Globus pallidus (tissue), 1 donor: Measurements from ENCODE around the gene ITGA8.
"Not testable (repeated sequence)": the region's sequence is repeated elsewhere in the genome, so short reads cannot be mapped to it uniquely, and the experiment has no call there.

Experiments used
- DNase-seq: peaks from one replicate; pipeline ENCODE4 v3.0.0-alpha.2; 2015; ENCODE audit warnings: low spot score

ITGA8 gene

DNA sequence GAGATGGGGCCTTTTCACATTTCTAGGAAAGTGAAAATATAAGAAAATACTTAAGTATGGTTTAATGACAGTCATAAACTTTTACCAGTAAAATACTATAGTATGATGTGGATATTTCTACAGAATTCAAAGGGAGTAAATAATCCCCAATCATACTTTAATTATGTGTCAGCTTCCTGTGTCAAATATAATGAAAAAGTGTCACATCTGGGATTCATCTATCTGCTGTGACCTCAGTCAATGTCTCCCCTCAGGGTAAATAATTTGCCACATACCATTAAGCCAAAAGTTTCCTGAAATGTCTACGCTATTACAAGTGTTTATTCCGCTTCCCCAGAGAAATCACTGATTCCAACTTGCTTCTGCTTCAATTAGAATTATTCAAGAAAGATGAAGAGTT is 110.5 kb downstream of the ITGA8 start:
- no peak for DNase-seq

DNA sequence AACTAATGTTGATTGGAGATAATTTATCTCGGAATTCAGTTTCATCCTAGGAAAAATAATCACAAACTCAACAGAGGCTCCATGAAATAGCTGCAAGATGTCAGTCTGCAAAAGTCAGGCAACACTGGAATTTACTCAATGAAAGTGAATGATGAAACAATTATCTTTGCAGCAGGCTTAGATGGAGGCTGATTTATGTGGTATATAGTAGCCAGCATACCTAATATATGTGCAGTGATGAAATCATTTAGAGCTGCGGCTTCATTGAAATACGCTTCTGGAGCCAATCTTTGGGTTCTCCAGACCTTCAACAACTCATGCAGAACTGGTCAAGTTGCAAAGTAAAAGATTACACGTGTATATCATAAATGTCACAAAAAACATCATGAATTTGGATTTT is 113.3 kb downstream of the ITGA8 start:
- no peak for DNase-seq

DNA sequence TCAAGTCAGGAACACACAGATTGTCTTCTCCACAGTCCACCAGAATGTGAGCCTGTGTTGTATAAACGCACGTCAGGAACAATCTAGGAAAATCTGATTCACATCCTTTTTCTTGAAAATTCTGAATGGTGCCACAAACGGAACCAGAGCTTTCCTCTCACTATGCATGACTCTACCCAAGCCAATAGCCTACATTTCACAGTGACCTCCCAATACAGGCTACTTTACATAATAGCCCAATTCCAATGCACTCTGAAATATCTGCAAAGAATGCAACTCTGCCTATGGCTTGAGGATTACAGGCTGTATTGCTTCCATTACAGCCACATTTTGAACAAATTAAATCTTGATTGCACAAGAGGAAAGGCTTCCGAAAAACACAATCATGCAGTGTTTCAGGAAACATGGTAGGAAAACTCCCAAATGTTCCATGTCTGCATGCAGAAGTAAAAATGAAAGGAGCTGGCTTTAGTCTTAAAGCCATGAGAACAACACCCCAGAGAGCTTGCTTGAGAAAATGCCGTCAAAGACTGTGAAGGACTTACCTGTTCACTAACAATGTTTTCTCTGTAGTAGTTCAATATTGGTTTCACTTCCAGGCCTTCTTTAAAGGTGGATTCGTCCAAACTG is 113.9 kb downstream of the ITGA8 start:
- no peak for DNase-seq

DNA sequence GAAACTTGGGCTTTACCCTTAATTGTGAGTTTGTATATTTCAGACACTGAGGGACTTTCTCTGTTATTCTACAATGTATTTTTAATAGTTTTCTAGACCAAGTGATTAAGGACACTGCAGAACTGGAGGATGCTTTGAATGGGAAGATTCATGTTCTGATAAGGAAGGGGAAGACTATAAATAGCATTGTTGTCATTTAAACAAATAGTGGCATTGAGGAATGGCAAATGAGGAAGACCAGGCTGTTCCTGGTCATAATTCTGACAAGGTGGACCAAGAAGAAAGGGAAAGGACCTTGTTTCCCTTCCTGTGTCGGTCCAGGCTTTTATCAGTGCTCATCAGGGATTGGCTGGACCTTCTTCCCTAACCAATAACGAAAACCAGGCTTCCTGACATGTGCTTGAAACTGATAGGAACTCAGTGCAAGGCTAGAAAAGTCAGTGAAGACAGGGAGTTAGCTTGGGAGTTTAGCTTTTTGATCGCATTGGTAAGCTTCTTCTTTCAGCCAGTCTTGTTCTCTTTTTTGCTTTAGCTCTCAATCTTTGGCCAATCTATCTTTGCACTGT is 116.2 kb downstream of the ITGA8 start:
- DNase-seq, result no peak

DNA sequence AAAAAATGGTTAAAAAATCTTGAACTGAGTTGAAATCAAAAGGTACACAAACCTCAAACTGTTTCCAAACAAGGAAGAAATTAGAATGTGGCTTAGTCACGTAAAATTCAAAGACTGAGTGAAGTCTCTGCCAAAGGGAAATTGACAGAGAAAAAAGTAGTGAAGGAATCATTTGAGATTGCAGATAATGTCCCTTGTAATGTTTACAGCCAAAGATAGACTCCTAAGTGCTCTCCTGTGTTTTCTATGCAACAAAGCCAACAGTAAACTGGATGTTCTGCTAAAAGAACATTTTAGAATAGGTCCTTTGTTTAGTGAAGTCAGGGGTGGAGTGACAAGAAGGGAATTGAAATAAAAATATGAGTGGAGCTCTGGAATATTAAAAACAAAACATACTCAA is 117.9 kb downstream of the ITGA8 start:
- peak; percentile 8 for DNase-seq

DNA sequence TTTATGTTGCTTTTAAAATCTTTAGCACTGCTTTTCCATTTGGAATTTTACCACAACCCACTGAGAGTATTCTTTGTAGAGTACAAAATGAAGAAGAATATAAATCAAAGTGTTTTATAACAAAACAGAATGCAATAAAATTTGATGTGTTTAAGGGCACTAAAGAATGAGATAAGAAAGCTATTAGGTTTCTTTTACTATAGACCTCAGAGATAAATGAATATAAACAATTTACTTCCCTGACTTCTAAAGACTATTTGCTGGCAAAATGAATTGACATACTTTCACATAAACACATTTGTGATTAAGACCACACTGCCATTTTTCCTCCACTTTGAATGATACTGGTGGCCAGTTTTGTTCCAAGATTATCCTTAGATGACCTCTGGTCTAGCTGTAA is 124.5 kb downstream of the ITGA8 start:
- no peak for DNase-seq

DNA sequence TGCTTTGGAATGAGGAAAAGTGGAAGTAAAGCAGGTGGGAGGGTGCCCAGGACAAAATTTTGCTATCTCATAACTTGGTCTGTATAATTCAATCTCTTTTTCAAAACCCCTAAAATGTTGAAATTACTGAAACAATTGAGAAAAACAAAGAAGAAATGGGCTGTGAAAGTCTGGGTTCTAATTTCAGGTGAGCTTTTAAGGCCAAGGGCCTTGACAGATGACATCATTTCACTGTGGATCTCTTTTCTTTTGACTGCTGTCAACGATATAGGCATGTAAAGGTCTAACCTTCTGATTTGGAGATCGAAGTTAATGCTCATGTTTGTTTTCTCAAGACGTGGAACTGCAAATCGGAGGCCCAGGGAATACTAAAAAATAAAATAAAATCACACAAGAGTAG is 127.8 kb downstream of the ITGA8 start:
- no peak for DNase-seq

DNA sequence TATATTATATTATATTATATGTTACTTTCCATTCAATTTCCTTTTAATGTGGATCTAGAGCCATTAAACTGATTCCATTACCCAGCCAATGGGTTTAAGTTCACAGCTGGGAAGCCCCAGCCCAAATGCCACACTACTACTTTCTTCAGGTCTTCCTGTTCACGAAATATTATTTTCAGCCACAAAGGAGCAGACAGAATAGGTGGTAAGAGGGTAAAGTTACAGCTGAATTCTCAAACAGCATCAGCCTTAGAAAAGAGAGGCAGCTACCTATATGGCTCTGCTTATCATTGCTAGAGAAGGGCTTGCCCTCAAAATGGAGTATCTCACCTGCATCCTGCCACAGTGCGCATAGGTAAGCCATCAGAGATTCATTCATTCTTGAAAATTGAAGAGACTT is 128.3 kb downstream of the ITGA8 start:
- no peak for DNase-seq

DNA sequence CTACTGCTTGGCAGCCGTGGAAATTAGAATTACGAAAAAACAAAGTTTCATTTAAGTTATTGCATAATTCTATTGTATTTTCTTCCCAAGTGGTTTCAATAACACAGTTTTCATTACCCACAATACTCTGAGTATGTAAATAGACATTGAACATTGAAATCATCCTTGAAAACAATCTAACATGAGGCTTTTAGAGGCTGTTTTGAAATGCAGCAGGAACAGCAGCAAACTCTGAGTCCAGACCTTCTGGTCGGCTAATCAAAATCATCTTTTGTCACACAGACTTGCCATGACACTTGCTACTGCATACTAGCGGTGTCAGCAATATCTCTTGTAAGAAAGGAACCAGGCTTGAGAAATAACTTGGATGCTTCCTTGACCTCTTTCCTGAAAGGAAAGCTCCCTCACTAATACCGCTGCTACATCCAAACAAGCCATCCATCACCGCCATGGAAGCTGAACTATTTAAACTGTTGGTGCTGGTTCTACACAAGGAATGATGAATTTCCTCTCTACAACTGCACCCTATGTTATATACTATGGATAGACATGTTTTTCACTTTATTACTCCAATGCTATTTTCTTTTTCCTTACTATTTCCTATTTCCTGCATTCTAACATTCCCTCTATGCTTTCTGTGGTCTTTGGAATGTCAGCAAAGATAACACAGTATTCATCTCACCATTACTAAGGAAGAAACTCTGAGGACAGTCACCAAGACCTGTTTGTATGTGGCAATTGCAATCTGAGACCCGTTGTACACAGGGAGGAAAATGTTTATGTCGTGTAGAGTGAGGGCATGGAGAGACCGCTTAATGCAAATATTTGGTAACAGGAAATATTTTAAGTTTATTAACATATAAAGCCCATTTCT is 130.8 kb downstream of the ITGA8 start:
- no peak for DNase-seq

DNA sequence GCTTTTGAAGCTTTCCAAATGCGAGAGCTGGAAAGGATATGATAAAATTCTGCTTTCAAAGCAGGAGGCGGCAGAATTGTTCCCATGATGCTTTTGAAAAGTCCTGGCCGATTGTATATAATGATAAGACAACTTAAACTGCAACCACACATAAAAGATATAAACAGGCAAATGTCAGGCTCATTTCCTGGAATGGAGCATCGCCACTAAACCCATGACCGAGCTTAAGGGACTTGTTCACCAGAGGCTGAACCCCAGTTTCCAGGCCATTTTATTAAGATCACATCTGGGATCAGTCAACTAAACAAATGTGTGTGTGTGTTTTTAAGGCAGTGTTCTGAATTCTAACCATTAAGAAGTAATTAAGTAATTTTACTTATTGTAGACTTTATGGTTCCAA is 131.6 kb downstream of the ITGA8 start:
- no peak for DNase-seq

DNA sequence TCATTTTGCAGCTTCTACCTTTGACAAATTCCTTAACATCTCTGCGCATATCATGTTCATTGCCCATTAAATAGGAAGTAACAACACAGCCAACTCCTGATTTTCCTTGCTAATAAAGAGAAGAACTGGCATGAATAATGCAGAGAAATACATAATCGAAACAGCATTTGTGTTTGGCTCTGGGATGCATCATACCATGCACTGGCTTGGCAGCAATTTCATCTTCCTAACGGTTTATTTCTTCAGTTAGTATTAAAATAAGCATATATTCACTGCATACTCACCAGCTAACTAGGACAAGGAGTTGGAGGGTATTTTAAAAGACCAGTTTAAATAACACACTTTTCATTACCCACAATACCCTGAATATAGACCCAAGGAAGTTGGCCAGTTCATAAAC is 132.5 kb downstream of the ITGA8 start:
- DNase-seq, result no peak

DNA sequence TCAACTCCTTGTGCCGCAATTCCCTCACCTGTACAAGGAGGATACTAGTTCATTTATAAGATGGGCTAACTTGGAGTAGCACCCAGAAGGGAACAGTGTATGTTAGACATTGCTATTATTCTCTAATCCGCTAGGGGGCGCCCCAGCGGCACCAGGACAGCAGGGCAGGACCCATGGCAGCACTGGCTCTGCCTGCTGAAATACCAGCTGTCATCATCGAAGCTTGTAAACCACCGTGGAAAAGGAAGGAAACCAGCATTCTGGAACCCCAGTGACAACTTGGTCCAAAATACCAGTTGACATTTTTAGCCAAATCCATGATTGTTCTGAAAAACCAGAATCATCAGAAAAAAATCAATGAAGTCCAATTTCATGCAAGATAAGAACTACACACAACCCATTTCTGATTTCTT is 134.4 kb downstream of the ITGA8 start:
- peak; percentile 62 for DNase-seq

DNA sequence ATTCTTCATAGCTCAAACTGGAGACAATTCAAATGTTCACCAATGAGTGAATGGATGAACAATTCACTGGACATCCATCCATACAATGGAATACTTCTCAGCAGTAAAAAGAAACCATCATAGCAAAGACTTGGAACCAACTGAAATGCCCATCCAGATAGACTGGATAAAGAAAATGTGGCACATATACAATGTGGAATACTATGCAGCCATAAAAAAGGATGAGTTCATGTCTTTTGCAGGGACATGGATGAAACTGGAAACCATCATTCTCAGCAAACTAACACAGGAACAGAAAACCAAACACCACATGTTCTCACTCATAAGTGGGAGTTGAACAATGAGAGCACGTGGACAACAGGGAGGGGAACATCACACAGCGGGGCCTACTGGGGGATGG is 136.8 kb downstream of the ITGA8 start:
- not testable (repeated sequence) for DNase-seq

DNA sequence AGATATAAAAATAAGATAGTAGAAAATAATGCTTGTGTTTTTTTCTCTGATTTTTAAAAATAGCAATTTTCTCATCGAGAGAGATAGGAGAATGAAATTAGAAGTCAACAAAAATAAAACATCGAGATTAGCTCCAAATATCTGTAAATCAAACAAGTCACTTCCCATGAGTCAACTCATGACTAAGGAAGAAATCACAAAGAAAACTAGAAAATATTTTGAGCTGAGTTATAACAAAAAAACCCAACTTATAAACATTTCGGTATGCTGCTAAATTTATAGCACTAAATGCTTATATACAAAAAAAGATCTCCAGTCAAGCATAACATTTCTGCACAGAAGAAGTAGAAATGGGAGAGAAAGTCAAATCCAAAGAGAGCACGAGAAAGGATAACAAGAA is 140.1 kb downstream of the ITGA8 start:
- no peak for DNase-seq

DNA sequence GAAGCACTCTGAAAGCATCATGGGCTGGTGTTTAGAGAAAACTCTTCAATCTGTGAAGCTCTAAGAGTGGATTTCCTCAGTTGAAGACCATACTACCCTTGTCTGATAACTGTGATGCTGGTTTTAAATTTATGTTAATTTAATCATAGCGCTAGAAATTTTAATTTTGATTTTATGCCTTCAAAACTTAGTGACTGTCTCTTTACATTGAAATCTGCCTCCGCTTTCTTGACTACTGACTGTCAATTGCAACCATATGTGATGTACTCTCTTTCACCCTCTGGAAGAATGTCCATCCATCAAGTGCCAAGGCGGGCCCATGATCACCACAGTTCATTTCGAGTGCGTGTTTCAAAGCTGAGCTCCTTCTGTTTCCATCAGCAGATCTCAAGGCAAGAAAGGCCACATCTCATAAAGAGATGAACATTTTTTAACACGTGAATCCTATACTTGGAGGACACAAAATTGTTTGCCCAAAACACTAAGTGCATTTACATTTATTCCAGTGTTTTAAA is 147.1 kb downstream of the ITGA8 start:
- DNase-seq, result no peak

DNA sequence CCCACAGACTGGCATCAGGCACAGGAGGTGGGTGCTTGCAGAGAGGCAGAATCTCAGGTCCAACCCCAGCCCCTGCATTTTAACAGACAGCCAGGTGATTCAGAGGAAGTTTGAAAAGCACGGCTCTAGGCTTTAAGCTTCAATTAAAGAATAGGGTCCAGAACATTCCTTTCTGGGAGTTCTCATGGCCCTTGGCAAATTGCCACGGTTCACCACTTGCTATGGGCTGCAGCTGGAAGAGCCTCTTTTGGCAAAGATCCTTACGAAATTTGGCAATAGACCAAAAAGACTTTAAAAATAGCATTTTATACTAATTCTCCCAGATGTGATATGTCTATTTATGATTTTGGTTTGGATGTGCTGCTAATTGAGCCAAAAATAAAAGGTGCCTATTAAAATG is 148.1 kb downstream of the ITGA8 start:
- no peak for DNase-seq

DNA sequence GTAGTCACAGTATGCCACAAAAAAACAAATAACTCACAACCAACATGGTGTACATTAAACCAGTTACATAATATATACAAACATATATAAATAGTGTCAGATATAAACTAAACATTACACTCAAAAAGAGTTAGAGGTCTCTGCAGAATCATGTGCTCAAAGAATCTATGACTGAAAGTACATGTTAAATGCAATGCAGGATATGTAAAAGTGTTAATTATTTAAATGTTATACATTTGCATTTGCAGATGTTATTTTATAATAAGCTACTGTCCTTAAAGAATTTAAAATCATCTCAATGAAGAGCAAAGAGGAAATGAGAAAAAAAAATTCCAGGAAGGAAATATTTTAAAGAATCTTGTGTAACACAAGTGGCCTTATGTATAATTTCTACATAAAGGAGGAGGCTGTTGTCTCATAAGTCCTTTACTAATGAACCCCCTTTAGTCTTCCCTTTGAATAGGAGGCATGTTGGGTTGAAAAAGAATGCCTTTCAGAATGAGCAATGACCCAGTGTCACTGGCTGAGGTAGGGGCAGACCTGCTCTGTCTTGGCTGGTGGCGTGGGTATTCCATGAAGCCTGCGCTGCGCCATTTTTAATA is 148.9 kb downstream of the ITGA8 start:
- no peak for DNase-seq

DNA sequence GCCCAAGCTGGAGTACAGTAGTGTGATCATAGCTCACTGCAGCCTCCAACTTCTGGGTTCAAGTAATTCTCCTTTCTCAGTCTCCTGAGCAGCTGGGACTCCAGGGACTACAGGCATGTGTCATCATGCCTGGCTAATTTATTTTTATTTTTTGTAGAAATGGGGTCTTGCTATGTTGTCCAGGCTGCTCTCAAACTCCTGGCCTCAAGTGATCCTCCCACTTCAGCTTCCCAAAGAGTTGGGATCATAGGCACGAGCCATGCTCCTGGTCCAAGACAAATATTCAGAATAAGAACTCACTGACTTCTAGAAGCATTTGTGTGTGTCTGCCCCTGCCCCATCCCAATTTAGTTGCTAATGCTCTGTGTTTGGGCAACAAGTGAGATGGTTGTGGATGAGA is 151.8 kb downstream of the ITGA8 start:
- no peak for DNase-seq

DNA sequence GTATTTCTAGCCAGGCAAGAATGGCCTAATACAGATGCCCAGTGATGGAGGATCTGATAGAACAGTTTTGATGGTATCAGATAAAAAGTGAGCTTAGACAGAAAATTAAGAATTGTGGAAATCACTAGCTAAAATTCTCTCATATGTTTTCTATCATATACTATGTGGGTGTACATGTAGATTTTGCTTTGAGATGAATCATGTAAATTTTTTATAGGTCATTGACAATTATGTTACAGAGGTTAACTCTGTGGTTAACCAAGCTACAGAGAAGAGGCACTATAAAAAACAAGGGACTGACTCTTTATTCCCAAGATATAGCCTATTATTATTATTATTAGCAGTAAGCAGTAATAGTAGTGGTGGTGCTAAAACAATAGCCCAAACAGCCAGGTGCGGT is 156.5 kb downstream of the ITGA8 start:
- no peak for DNase-seq

DNA sequence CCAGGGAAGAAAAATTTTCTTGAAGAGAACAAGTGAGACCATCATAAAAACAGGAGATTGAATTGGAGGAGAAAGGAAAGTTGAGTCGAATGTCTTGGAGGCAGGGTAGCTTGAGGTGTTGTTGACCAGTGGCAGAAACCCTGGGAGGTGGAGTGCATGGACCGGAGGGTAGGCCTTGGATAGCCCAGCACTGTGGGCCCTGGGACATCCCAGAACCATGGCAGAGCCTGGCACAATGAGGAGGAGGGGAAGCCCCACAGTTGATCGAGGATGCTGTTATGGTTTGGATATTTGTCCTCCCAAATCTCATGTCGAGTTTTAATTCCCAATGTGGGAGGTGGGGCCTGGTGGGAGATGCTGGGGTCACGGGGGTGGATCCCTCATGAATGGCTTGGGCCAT is 157.1 kb downstream of the ITGA8 start:
- no peak for DNase-seq

DNA sequence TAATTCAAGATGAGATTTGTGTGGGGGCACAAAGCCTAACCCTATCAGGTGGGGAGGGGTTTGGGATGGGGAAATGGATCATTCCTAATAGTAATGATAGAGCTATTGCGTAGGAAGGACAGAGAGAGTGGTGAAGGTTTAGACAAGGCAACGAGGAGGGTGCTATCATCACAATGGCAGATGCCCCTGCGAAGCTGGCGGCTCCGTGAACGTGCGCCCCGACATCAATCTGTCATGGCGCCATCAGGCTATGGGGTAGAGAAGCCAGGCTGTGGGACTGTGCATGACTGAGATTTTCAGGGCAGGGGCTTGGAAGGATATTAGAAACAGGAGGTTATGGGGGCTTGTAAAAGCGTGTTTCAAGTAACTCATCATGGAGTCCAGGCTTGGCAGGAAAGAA is 157.6 kb downstream of the ITGA8 start:
- DNase-seq, result no peak

DNA sequence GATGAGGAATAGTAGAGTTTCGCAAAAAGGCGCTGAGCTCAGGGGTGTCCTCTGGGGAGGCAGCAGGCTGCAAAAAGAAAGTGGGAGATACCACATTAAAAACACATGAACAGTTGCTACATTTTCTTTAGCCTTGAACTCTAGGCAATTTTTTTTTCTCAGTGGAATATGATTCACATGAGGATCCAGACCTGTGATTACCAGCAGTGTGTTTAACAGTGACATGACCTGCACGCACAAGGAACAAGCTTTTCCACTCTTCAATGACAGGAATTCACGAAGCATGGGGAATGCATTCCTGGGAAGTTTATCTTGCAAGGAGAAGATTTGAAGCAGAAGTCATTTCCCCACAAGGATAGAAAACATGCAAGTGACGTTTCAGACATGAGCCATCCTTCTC is 161.6 kb downstream of the ITGA8 start:
- DNase-seq, result no peak

DNA sequence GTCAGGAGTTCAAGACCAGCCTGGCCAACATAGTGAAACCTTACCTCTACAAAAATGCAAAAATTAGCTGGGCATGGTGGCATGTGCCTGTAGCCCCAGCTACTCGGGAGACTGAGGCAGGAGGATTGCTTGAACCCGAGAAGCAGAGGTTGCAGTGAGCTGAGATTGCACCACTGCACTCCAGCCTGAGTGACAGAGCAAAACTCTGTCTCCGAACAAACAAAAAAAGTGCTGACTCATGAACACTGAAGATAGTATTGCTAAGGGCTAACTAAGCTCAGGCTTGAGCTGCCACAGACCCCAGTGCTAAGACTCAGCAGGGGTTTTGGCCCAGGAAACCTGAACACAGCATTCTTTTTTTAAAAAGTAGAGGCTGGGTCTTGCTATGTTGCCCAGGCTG is 162.6 kb downstream of the ITGA8 start:
- DNase-seq, result not testable (repeated sequence)
